CD4-positive, alpha-beta T cell (primary cell): ENCODE measurements around the gene SSH2. TPM values are rescaled to one million over a fixed set of nuclear protein-coding genes. Genes with fewer than 3 reads are reported as not detected.

Source experiments
- ATAC-seq: fragments of 200-7000 bp; cut with Tn5 transposase; one replicate; pipeline ENCODE4 v1.10.0; 2022; ENCODE audit warnings: mild to moderate bottlenecking; ENCODE audit not compliant: poor library complexity
- CTCF ChIA-PET: fragments of 350-600 bp; sonication (Branson Sonifier 250); formaldehyde crosslinking; loops from one replicate; lab custom pipeline; 2021; ENCODE audit warnings: antibody characterized with exemption, inconsistent platforms; lab: Charles Lee
- POLR2A ChIA-PET: fragments of 350-600 bp; sonication (Branson Sonifier 250); formaldehyde crosslinking; loops from one replicate; lab custom pipeline; 2021; ENCODE audit warnings: antibody characterized with exemption, inconsistent platforms; lab: Charles Lee
- DNase-seq, 14 experiments: peaks; one replicate each; pipeline ENCODE4 v3.0.0-alpha.2; 2013 to 2020; ENCODE audit warnings: mixed read lengths in 2 of 14
- H3K27ac ChIP-seq, 2 donors: one replicate each; pipeline versions ENCODE4 v1.5.1 to v1.7.0; 2013; ENCODE audit warnings: low read length in 2 of 2, low read depth in 1 of 2, mild to moderate bottlenecking in 1 of 2
- H3K27me3 ChIP-seq, 2 experiments: 1 replicate in 1 of 2; 2 replicates in 1 of 2; pipeline versions ENCODE4 v1.6.1 to v1.7.0; 2013; ENCODE audit warnings: low read length in 2 of 2, control low read depth in 1 of 2, mild to moderate bottlenecking in 1 of 2, moderate library complexity in 1 of 2; ENCODE audit not compliant: insufficient read depth in 2 of 2, control insufficient read depth in 1 of 2
- H3K36me3 ChIP-seq: one replicate; pipeline ENCODE4 v1.6.1; 2013; ENCODE audit warnings: low read length, control low read depth; ENCODE audit not compliant: insufficient read depth
- H3K4me1 ChIP-seq: one replicate; pipeline ENCODE4 v1.6.1; 2013; ENCODE audit warnings: low read length, control low read depth; ENCODE audit not compliant: insufficient read depth
- H3K4me3 ChIP-seq: one replicate; pipeline ENCODE4 v1.5.1; 2013; ENCODE audit warnings: mild to moderate bottlenecking, low read length, moderate library complexity
- H3K9me3 ChIP-seq, 2 experiments: 1 replicate in 1 of 2; 2 replicates in 1 of 2; pipeline versions ENCODE4 v1.6.1 to v1.7.0; 2013; ENCODE audit warnings: low read length in 2 of 2, mild to moderate bottlenecking in 2 of 2, control low read depth in 1 of 2, moderate library complexity in 1 of 2; ENCODE audit not compliant: control insufficient read depth in 1 of 2, insufficient read depth in 1 of 2
- H3K27ac Mint-ChIP-seq: one replicate; pipeline ENCODE4 v1.8.0; 2020; ENCODE audit warnings: mixed read lengths
- H3K27me3 Mint-ChIP-seq: one replicate; pipeline ENCODE4 v1.8.0; 2021; ENCODE audit warnings: mixed read lengths
- H3K36me3 Mint-ChIP-seq: one replicate; pipeline ENCODE4 v1.8.0; 2021; ENCODE audit warnings: low read depth, mixed read lengths
- H3K4me1 Mint-ChIP-seq: one replicate; pipeline ENCODE4 v1.8.0; 2021; ENCODE audit warnings: low read depth, mixed read lengths
- H3K4me3 Mint-ChIP-seq: one replicate; pipeline ENCODE4 v1.8.0; 2020; ENCODE audit warnings: mild to moderate bottlenecking, mixed read lengths
- H3K9me3 Mint-ChIP-seq: one replicate; pipeline ENCODE4 v1.8.0; 2020; ENCODE audit warnings: mixed read lengths
- intact Hi-C, 2 experiments: fragments of 100-400 bp; cut with DNase I in 1 of 2; cut with micrococcal nuclease in 1 of 2; formaldehyde crosslinking; loops; one replicate each; pipeline versions ENCODE4 v1.15.1 to v1.9.0; 2023 to 2025; cut with DNase I, micrococcal nuclease
- total RNA-seq, 174 experiments: library from RNA in 2 of 174; stranded (reverse) in 2 of 174; gene quantifications; one replicate each; pipeline ENCODE4 v1.2.3 and lab custom pipeline; 2021 to 2026
- TF ChIP-seq, protein P1 (sequence below): fragments of 200-600 bp; IDR thresholded peaks from one replicate; pipeline ENCODE4 v1.8.0; 2022; ENCODE audit warnings: antibody characterized with exemption, mild to moderate bottlenecking

SSH2 gene
- total RNA-seq, 2 experiments from 2014 or later: 73.4 to 81.5 TPM

DNA sequence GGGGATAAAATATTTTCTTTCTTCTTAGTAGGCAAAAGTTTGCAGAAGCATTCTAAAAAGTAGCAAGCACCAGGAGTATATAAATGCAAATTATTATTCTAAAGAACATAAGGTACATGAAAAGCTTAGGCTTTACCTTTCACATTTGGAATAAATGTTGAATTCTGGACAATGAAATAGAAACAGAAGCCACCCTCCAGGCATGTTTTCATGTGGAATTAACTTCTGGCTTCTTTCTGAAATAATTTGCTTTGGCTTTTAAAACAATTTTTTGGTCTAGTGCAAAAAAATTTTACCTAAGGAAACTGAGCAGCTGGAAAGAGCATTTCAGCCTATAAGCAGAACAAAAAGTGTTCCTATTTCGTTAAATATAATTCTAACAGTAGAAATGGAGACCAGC, 197.8 kb downstream of the SSH2 start:
- intact Hi-C loops: no loop called here
- TF ChIP-seq, protein P1, sequence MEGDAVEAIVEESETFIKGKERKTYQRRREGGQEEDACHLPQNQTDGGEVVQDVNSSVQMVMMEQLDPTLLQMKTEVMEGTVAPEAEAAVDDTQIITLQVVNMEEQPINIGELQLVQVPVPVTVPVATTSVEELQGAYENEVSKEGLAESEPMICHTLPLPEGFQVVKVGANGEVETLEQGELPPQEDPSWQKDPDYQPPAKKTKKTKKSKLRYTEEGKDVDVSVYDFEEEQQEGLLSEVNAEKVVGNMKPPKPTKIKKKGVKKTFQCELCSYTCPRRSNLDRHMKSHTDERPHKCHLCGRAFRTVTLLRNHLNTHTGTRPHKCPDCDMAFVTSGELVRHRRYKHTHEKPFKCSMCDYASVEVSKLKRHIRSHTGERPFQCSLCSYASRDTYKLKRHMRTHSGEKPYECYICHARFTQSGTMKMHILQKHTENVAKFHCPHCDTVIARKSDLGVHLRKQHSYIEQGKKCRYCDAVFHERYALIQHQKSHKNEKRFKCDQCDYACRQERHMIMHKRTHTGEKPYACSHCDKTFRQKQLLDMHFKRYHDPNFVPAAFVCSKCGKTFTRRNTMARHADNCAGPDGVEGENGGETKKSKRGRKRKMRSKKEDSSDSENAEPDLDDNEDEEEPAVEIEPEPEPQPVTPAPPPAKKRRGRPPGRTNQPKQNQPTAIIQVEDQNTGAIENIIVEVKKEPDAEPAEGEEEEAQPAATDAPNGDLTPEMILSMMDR: no peak

DNA sequence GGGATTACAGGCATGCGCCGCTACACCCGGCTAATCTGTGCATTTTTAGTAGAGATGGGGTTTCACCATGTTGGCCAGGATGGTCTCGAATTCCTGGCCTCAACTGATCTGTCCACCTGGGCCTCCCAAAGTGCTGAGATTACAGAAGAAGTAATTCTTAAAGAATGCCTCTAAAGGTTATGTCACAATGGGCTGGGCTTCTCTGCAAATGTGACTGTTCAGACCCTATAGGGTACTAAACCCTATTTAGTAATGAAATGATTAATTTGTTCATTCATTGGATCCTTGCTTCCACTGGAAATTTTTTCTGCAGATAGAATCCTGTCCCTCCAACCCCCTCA, 198.5 kb downstream of the SSH2 start:
- intact Hi-C loops: no loop called here
- no peak overlapping the region for H3K4me3 Mint-ChIP-seq
- Histone ChIP-seq H3K36me3 (peaks cover 14% of the 10 kb centered on the region), H3K4me1 (peaks cover 12% of the 10 kb centered on the region), H3K9me3 (no peaks in the 10 kb centered on the region), H3K27me3 (no peaks in the 10 kb centered on the region), H3K4me3 (no peak overlapping the region), H3K27ac (no peak overlapping the region)
- H3K9me3 Mint-ChIP-seq: no peaks in the 10 kb centered on the region
- H3K36me3 Mint-ChIP-seq: peaks cover 57% of the 10 kb centered on the region
- H3K27me3 Mint-ChIP-seq: no peaks in the 10 kb centered on the region
- peaks cover 68% of the 10 kb centered on the region for H3K4me1 Mint-ChIP-seq
- TF ChIP-seq, protein P1: no peak
- no peak for ATAC-seq
- CTCF ChIA-PET: interaction anchor here (1.7 kb wide), 1 partner anchor 114 kb away, joined by 3 read pairs; no protein-coding TSS in a partner anchor
- H3K27ac Mint-ChIP-seq: peak overlapping the region; percentile 69
- POLR2A ChIA-PET: interaction anchor here (2.8 kb wide), 1 partner anchor 9 kb away, joined by 11 read pairs; no protein-coding TSS in a partner anchor
- DNase-seq: no peak

More for the DNA sequence above, 197.8 kb downstream of the SSH2 start:
- H3K27me3 ChIP-seq: no peaks in the 10 kb centered on the region
- H3K9me3 ChIP-seq: no peaks in the 10 kb centered on the region
- no peak overlapping the region for H3K4me3 ChIP-seq
- no peaks in the 10 kb centered on the region for H3K27me3 Mint-ChIP-seq
- peaks cover 8% of the 10 kb centered on the region for H3K4me1 ChIP-seq
- POLR2A ChIA-PET: interaction anchor here (2.8 kb wide), 1 partner anchor 9 kb away, joined by 11 read pairs; no protein-coding TSS in a partner anchor
- H3K9me3 Mint-ChIP-seq: no peaks in the 10 kb centered on the region
- H3K27ac ChIP-seq: no peak overlapping the region
- CTCF ChIA-PET: interaction anchor here (1.7 to 1.8 kb wide), 2 partner anchors 47 to 115 kb away, joined by 3 to 5 read pairs; no protein-coding TSS in a partner anchor
- ATAC-seq (no peak), DNase-seq (no peak)
- H3K4me1 Mint-ChIP-seq: peaks cover 62% of the 10 kb centered on the region
- no peak overlapping the region for H3K4me3 Mint-ChIP-seq
- peaks cover 51% of the 10 kb centered on the region for H3K36me3 Mint-ChIP-seq
- peaks cover 14% of the 10 kb centered on the region for H3K36me3 ChIP-seq
- peak overlapping the region; percentile 69 for H3K27ac Mint-ChIP-seq

DNA sequence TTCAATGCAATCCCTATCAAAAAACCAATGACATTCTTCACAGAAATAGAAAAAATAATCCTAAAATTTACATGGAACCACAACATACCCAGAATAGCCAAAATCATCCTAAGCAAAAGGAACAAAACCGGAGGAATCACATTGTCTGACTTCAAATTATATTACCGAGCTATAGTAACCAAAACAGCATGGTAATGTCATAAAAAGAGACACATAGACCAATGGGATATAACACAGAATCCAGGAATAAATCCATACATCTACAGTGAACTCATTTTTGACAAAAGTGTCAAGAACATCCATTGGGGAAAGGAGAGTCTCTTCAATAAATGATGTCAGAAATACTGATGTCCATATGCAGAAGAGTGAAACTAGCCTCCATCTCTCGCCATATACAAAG, 201.5 kb downstream of the SSH2 start:
- CTCF ChIA-PET: no interaction called here
- POLR2A ChIA-PET: no interaction called here
- no peak for DNase-seq
- TF ChIP-seq, protein P1: no peak
- Histone ChIP-seq H3K36me3 (peaks cover 7% of the 10 kb centered on the region), H3K27me3 (no peaks in the 10 kb centered on the region), H3K27ac (no peak overlapping the region), H3K4me3 (no peak overlapping the region), H3K9me3 (no peaks in the 10 kb centered on the region), H3K4me1 (peaks cover 39% of the 10 kb centered on the region)
- ATAC-seq: no peak
- H3K4me3 Mint-ChIP-seq: no peak overlapping the region
- H3K27me3 Mint-ChIP-seq: no peaks in the 10 kb centered on the region
- peak overlapping the region; percentile 89 for H3K27ac Mint-ChIP-seq
- H3K36me3 Mint-ChIP-seq: peaks cover 39% of the 10 kb centered on the region
- intact Hi-C loops: no loop called here
- H3K9me3 Mint-ChIP-seq: no peaks in the 10 kb centered on the region
- H3K4me1 Mint-ChIP-seq: peaks cover 76% of the 10 kb centered on the region
